GM18511 (cell line): ENCODE data around the gene NHS.
"Not testable (repeated sequence)": the region's sequence is repeated elsewhere in the genome, so short reads cannot be mapped to it uniquely, and the experiment has no call there.

Source experiments
- ATAC-seq: cut with Tn5 transposase; IDR thresholded peaks from one replicate; pipeline ENCODE4 v1.9.1; 2021; ENCODE audit warnings: mild to moderate bottlenecking, moderate library complexity; ENCODE audit not compliant: unreplicated experiment

Gene NHS

DNA sequence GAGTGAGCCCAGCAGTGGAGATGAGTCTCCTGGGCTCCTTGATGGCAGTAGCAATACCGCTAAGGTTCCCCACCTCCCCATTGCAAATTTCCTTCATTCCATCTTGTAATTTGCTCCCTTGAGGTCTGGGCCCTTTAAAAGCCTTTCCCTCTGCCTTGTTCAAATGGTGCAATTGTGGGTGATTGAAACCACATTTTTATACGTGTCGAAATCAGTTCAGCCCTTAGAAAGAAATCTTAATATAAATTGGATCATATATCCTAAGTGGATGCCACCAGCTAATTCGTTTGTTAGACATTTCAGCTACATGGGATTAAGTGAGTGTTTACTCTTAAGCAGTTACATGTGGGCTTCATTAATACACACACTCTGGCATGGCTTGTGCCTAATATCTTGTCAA is 68.6 kb downstream of the NHS start:
- ATAC-seq = no peak

GRCh38 chrX:17446269-17446668 is 71.3 kb downstream of the NHS start:
- ATAC-seq = not testable (repeated sequence)

GRCh38 chrX:17448188-17448587 is 73.2 kb downstream of the NHS start:
- no peak for ATAC-seq

DNA sequence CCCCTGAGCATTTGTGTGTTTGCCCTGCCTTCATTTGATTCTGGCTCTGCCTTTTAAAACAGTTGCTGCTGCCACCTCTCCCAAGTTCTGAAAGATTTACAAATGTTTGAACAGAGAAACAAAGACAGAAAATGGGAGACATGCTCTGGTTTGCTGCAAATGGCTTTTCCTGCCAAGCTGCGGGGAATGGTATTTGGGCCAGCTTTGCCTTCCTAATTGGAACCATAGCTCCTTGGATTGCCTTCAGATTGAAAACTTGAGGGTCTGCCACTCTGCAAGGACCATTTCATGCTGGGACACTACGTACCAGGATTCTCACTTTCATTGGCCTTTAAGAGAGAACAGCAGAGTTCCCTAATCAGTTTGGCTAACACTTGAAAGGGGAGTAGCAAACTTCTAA is 74.9 kb downstream of the NHS start:
- no peak for ATAC-seq

GRCh38 chrX:17453788-17454187 is 78.8 kb downstream of the NHS start:
- ATAC-seq = no peak

DNA sequence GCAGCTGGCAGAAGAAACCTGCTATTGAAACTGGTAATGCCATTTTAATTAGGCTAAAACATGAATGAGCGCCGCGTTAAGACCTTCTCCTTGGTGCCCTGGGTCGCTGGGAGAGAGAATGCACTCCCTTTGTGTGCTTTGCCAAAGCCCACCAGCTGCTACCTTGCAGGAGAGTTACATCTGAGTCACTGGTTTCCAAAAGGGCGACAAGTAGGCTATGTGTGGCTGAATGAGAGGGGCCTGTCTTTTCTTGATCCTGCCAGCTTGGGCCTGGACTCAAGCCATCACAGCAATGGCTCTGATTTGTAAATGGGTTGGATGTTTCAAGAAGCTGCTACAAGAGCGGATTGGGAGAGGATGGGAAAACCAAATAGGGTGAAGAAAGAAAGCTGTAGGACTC is 81.5 kb downstream of the NHS start:
- no peak for ATAC-seq

DNA sequence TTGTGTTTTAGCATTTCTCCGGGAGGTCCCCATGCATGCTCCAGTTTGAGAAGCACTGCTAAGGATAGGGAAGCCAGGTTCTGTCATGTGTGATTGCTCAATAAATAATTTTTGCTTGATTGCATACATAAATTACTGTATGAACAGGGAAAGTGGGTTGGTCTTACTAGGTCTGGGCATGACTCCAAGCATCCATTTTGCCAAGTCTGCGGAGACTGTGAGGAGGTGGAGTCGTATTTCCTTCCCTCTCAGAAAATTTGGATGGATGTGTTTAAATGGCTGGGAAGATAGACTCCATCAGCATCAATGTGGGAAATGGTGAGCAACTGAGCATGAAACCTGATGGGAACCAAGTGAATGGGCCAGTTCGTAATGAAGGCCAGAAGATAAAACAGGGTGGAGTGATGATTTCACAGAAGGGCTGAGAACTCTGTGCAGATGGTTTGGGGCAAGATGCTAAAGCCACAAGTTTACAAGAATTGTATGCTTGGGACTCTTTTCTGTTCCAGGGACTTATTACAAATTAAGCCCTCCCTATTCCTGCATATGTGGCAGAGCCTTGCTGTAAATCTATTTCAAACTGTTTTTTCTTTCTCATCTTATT is 84.1 kb downstream of the NHS start:
- no peak for ATAC-seq

DNA sequence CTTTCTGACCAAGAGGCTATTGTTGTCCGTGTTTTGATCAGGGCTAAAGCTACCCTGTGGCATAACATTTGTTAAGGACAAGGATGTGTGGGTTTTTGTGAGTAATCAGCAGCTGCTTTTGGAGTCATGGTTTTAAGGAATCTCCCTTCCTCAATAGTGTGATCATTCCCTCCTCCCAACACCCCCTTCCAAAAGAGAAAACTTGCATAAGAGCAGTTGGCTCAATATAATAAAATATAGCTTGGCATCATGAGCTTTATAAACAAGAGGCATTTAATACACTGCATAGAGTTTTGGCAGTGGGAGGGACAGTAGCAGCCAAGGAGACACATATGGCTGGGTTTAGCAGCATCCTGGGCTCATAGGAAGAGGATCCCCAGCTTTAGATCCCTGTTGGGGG is 84.7 kb downstream of the NHS start:
- ATAC-seq = no peak

- no peak for ATAC-seq
Measured at GRCh38 chrX:17462881-17463280, 87.9 kb downstream of the NHS start.

- no peak for ATAC-seq
Measured at GRCh38 chrX:17464194-17464593, 89.2 kb downstream of the NHS start.

DNA sequence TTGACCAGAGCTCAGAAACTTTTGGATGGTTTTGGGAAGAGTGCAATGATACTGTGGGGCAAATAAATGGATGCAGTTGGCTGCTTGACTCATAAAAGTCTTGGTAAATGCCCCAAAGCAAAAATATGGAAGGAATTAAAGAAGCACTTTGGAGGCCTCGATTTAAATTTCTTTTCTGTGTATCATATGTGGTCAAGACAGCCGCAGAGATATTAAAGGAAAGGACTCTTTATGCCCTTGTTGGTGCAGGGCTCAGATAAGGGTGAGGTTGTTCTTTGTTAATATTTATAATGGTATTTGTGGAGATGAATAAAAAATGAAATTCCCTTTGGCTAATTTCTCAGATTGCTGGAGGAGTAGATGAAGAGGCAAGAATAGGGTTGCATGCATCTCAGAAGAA is 90.2 kb downstream of the NHS start:
- no peak for ATAC-seq

DNA sequence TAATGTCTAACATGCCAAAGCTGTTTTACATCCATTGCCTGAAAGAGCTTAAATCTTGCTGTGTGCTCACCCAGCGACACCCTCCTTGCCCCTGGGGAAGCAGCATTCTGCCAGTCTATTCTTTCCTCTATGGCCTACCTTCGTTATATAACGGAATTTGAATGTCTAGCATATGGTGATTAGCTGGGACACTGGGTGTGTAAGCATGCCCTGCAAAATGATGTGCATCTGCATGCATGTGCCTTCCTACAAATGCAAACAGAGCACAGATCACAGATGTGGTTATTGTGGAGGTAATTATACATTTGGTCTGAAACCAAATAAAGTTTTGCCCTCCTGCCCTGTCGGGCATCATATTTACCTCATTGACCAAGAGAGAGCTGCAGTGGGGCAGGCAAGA is 90.8 kb downstream of the NHS start:
- ATAC-seq = no peak

GRCh38 chrX:17470136-17470535 is 95.1 kb downstream of the NHS start:
- ATAC-seq = no peak

DNA sequence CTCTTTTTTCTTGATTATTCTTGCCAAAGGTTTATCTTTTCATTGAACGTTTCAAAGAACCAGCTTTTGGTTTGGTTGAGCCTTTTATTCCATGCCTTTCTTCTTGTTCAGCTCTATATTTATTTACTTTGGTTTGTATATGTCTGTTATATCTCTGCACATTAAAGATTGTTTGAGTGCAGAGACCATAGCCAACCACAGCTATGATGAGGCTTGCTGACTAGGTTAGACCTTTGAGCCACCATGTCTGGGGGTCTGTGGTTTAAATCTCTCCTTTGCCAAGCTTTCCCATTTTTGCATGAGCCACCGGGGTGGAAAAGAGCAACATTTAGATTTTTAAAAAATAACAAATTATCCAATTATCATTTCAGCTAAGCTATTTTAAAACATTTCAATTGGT is 96.1 kb downstream of the NHS start:
- no peak for ATAC-seq

GRCh38 chrX:17471861-17472260 is 96.9 kb downstream of the NHS start:
- ATAC-seq = no peak

DNA sequence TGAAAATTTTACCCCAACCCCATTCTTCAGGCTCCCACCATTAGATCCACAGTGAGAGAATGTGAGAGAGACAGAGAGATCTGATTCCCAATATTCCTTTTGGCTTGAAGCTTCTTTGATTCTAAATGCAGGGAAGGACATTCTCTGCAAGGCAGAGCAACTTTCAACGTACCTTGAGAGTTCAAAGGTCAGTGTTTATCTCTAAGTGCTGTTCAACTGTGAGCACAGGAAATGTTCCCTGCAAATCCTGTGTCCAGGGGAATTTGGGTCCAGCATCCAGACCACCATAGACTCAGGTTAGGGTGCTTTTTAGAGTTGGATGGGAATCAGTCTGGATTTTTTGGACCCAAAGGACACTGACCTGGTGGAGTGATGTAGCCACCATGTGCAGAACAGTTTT is 97.4 kb downstream of the NHS start:
- ATAC-seq = no peak

GRCh38 chrX:17473021-17473420 is 98.0 kb downstream of the NHS start:
- no peak for ATAC-seq

- no peak for ATAC-seq
Measured at GRCh38 chrX:17474892-17475291, 99.9 kb downstream of the NHS start.

- ATAC-seq = no peak
Measured at GRCh38 chrX:17475449-17476217, 100.6 kb downstream of the NHS start.

GRCh38 chrX:17476411-17476810 is 101.4 kb downstream of the NHS start:
- no peak for ATAC-seq

DNA sequence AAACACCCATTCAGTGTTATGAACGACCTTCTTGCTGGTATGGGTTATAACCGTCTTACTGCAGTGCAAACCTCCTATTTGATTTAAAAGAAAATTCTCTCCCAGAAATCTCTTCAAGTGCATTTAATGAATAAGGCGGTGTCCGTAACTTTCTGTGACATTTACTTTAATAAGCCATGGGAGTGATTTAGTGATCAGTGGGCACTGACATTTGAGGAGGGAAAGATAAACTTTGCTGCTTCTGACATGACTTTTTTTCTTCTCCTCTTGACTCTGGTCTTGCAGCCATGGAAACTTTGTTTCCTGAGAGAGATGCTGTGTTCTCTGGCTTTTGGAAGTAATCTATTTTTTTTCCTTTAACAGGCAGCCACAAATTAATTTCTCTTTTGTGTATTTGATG is 106.1 kb downstream of the NHS start:
- no peak for ATAC-seq

- no peak for ATAC-seq
Measured at GRCh38 chrX:17484592-17484991, 109.6 kb downstream of the NHS start.

DNA sequence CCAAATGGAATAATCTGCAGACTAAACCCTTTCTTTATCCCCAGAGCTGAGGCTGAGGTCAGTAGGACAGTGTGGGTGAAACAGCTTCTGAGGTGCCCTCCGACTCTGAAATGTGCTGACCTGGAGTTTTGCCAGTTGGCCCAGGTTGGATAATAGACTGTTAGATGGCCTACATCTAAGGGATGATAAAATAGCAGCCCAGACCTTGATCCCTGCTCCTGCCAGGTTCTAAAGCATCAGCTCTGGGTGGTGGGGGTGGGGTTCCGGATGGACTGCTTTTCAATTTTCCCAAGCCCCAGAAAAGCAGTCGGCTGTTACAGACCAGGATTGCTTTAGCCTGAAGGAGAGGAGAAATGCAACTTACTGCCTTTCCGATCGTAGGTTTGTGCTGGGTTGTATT is 110.4 kb downstream of the NHS start:
- no peak for ATAC-seq
